Measurements from ENCODE around the gene SCG5. TPM values are rescaled to one million over a fixed set of nuclear protein-coding genes. Genes with fewer than 3 reads are reported as not detected.

The SCG5 gene
- total and polyA plus RNA-seq, 2 donors (not counting 1 experiment from before 2014, with no cell fraction given): 0.18 TPM; not detected in 1

- POLR2A ChIA-PET: no interaction called here
- ATAC-seq (ENCODE audit: low read depth) (no peak), DNase-seq (no peak)
- 95% methylated on average over 4 of the region's 5 CpGs for WGBS (ENCODE audit: insufficient coverage)
- no peaks in the 10 kb centered on the region for H3K4me1 Mint-ChIP-seq
- H3K27ac ChIP-seq (ENCODE audit: low read length in 2 of 2): no peak overlapping the region
- no peak overlapping the region for H3K9ac ChIP-seq (ENCODE audit: low read length)
- no peaks in the 10 kb centered on the region for H3K9me3 Mint-ChIP-seq (ENCODE audit: insufficient read depth)
- H4K20me1 ChIP-seq (ENCODE audit: control insufficient read depth, insufficient read depth, low read length, poor library complexity, severe bottlenecking): no peaks in the 10 kb centered on the region
- H3K36me3 ChIP-seq (replicated peaks in 1 of 2; ENCODE audit: control extremely low read depth in 1 of 2, control insufficient read depth in 1 of 2, extremely low read depth in 1 of 2, insufficient read depth in 2 of 2, low read length in 1 of 2): no peaks in the 10 kb centered on the region
- no peaks in the 10 kb centered on the region for H3K9me3 ChIP-seq (ENCODE audit: control extremely low read depth in 1 of 3, control insufficient read depth in 2 of 3, insufficient read depth in 1 of 3, low read length in 2 of 3)
- H3K4me2 ChIP-seq (replicated peaks; ENCODE audit: low read depth, low read length, poor library complexity, severe bottlenecking): no peak overlapping the region
- H3K79me2 ChIP-seq (ENCODE audit: control insufficient read depth, insufficient read depth, low read length): no peaks in the 10 kb centered on the region
- no peaks in the 10 kb centered on the region for H3K27me3 ChIP-seq (replicated peaks in 1 of 4; ENCODE audit: control extremely low read depth in 1 of 4, control insufficient read depth in 3 of 4, insufficient read depth in 4 of 4, low read length in 3 of 4)
- CTCF ChIA-PET: interaction anchor here (2.8 kb wide), 1 partner anchor 8 kb away, joined by 9 read pairs; no protein-coding TSS in a partner anchor
- H3K4me3 ChIP-seq (ENCODE audit: control extremely low read depth in 1 of 5, extremely low read depth in 1 of 5, insufficient read depth in 1 of 5, low read depth in 2 of 5, low read length in 4 of 5): no peak overlapping the region
- no peak overlapping the region for H3K4me3 Mint-ChIP-seq
- intact Hi-C loops (cut with micrococcal nuclease): no loop called here
- H3K4me1 ChIP-seq (ENCODE audit: control insufficient read depth in 2 of 2, insufficient read depth in 2 of 2, low read length in 2 of 2): no peaks in the 10 kb centered on the region
- TF ChIP-seq EZH2 (IDR thresholded peaks at IDR 0.05; ENCODE audit: borderline replicate concordance, insufficient read depth, low read depth, low read length, poor library complexity, severe bottlenecking) (no peak), CTCF (IDR thresholded peaks at IDR 0.05) (no peak)
- no peak overlapping the region for H2AFZ ChIP-seq (ENCODE audit: insufficient read depth, low read depth, low read length, poor library complexity, severe bottlenecking)
- H3K27me3 Mint-ChIP-seq: peaks cover 11% of the 10 kb centered on the region
- H3K27ac Mint-ChIP-seq: no peak overlapping the region
Measured at GRCh38 chr15:32642667-32643435, 1.3 kb downstream of the SCG5 start.

GRCh38 chr15:32643907-32644445 is 2.5 kb downstream of the SCG5 start:
- Mint-ChIP-seq H3K9me3 (ENCODE audit: insufficient read depth) (no peaks in the 10 kb centered on the region), H3K4me1 (no peaks in the 10 kb centered on the region), H3K4me3 (no peak overlapping the region), H3K27ac (no peak overlapping the region), H3K27me3 (peaks cover 11% of the 10 kb centered on the region)
- Histone ChIP-seq H4K20me1 (ENCODE audit: control insufficient read depth, insufficient read depth, low read length, poor library complexity, severe bottlenecking) (no peaks in the 10 kb centered on the region), H2AFZ (ENCODE audit: insufficient read depth, low read depth, low read length, poor library complexity, severe bottlenecking) (no peak overlapping the region), H3K79me2 (ENCODE audit: control insufficient read depth, insufficient read depth, low read length) (no peaks in the 10 kb centered on the region), H3K27me3 (replicated peaks in 1 of 4; ENCODE audit: control extremely low read depth in 1 of 4, control insufficient read depth in 3 of 4, insufficient read depth in 4 of 4, low read length in 3 of 4) (no peaks in the 10 kb centered on the region), H3K36me3 (replicated peaks in 1 of 2; ENCODE audit: control extremely low read depth in 1 of 2, control insufficient read depth in 1 of 2, extremely low read depth in 1 of 2, insufficient read depth in 2 of 2, low read length in 1 of 2) (no peaks in the 10 kb centered on the region), H3K27ac (ENCODE audit: low read length in 2 of 2) (no peak overlapping the region), H3K9ac (ENCODE audit: low read length) (no peak overlapping the region), H3K4me1 (ENCODE audit: control insufficient read depth in 2 of 2, insufficient read depth in 2 of 2, low read length in 2 of 2) (no peaks in the 10 kb centered on the region), H3K9me3 (ENCODE audit: control extremely low read depth in 1 of 3, control insufficient read depth in 2 of 3, insufficient read depth in 1 of 3, low read length in 2 of 3) (no peaks in the 10 kb centered on the region), H3K4me3 (ENCODE audit: control extremely low read depth in 1 of 5, extremely low read depth in 1 of 5, insufficient read depth in 1 of 5, low read depth in 2 of 5, low read length in 4 of 5) (no peak overlapping the region), H3K4me2 (replicated peaks; ENCODE audit: low read depth, low read length, poor library complexity, severe bottlenecking) (no peak overlapping the region)
- DNase-seq: no peak
- intact Hi-C loops (cut with micrococcal nuclease): no loop called here
- no peak for ATAC-seq (ENCODE audit: low read depth)
- TF ChIP-seq EZH2 (IDR thresholded peaks at IDR 0.05; ENCODE audit: borderline replicate concordance, insufficient read depth, low read depth, low read length, poor library complexity, severe bottlenecking) (no peak), CTCF (IDR thresholded peaks at IDR 0.05) (no peak)
- ChIA-PET CTCF (interaction anchor here (2.5 kb wide), 1 partner anchor 19 kb away, joined by 12 read pairs; no protein-coding TSS in a partner anchor), POLR2A (no interaction called here)
- no CpG with 5 or more reads among the region's 1 CpG for WGBS (ENCODE audit: insufficient coverage)
